ENCODE results near the gene PPP1R26. TPM values are rescaled to one million over a fixed set of nuclear protein-coding genes. Genes with fewer than 3 reads are reported as not detected.
A peak's percentile ranks its signal among the peaks of the same experiment; 100 is the strongest.

Gene PPP1R26
- total and polyA plus RNA-seq, 9 of the 15 experiments (the other 6 are each of a cell fraction or from before 2014, with no cell fraction given): 0.77 to 26.8 (median 9.3) TPM

GRCh38 chr9:135437259-135437658 lies 42.3 kb upstream of the PPP1R26 start (continued):
- TF ChIP-seq CHD7 (IDR thresholded peaks at IDR 0.05; ENCODE audit: low read depth, low read length): no peak
- TF ChIP-seq TRIM28 (IDR thresholded peaks at IDR 0.05): 0 out of 2 replicates have a peak, but pooled peaks have one; percentile 22

Measured in K562 (cell line).